Activated naive CD8-positive, alpha-beta T cell treated with anti-CD3 and anti-CD28 coated beads, Interleukin-2, amount 10 ng/mL, durations not matched to agents 7 days and 5 days (primary cell): ENCODE results near the gene CROCC. TPM values are rescaled to one million over a fixed set of nuclear protein-coding genes. Genes with fewer than 3 reads are reported as not detected.
"Not testable (repeated sequence)": the region's sequence is repeated elsewhere in the genome, so short reads cannot be mapped to it uniquely, and the experiment has no call there.

Source experiments
- ATAC-seq: fragments of 150-1000 bp; cut with Tn5 transposase; one replicate; pipeline ENCODE4 v1.10.0; 2021; ENCODE audit warnings: low read depth, moderate library complexity
- POLR2A ChIA-PET: fragments of 350-600 bp; sonication (Branson Sonifier 250); formaldehyde crosslinking; loops from one replicate; lab custom pipeline; 2021; ENCODE audit warnings: antibody characterized with exemption; lab: Charles Lee
- DNase-seq: peaks from one replicate; pipeline ENCODE4 v3.0.0; 2021
- H3K27ac Mint-ChIP-seq: one replicate; pipeline ENCODE4 v1.8.0; 2022; ENCODE audit warnings: mild to moderate bottlenecking, mixed read lengths
- H3K27me3 Mint-ChIP-seq: one replicate; pipeline ENCODE4 v1.8.0; 2022; ENCODE audit warnings: mild to moderate bottlenecking, moderate library complexity, mixed read lengths
- H3K36me3 Mint-ChIP-seq: one replicate; pipeline ENCODE4 v1.8.0; 2021; ENCODE audit warnings: mild to moderate bottlenecking, mixed read lengths
- H3K4me1 Mint-ChIP-seq: one replicate; pipeline ENCODE4 v1.8.0; 2021; ENCODE audit warnings: mixed read lengths
- H3K4me3 Mint-ChIP-seq: one replicate; pipeline ENCODE4 v1.8.0; 2022; ENCODE audit warnings: mild to moderate bottlenecking, moderate library complexity, mixed read lengths
- H3K9me3 Mint-ChIP-seq: one replicate; pipeline ENCODE4 v1.8.0; 2021; ENCODE audit warnings: mixed read lengths
- total RNA-seq, 2 experiments: library from RNA; stranded (reverse); gene quantifications; one replicate each; pipeline ENCODE4 v1.2.3, GENCODE V29; 2021

CROCC gene, protein sequence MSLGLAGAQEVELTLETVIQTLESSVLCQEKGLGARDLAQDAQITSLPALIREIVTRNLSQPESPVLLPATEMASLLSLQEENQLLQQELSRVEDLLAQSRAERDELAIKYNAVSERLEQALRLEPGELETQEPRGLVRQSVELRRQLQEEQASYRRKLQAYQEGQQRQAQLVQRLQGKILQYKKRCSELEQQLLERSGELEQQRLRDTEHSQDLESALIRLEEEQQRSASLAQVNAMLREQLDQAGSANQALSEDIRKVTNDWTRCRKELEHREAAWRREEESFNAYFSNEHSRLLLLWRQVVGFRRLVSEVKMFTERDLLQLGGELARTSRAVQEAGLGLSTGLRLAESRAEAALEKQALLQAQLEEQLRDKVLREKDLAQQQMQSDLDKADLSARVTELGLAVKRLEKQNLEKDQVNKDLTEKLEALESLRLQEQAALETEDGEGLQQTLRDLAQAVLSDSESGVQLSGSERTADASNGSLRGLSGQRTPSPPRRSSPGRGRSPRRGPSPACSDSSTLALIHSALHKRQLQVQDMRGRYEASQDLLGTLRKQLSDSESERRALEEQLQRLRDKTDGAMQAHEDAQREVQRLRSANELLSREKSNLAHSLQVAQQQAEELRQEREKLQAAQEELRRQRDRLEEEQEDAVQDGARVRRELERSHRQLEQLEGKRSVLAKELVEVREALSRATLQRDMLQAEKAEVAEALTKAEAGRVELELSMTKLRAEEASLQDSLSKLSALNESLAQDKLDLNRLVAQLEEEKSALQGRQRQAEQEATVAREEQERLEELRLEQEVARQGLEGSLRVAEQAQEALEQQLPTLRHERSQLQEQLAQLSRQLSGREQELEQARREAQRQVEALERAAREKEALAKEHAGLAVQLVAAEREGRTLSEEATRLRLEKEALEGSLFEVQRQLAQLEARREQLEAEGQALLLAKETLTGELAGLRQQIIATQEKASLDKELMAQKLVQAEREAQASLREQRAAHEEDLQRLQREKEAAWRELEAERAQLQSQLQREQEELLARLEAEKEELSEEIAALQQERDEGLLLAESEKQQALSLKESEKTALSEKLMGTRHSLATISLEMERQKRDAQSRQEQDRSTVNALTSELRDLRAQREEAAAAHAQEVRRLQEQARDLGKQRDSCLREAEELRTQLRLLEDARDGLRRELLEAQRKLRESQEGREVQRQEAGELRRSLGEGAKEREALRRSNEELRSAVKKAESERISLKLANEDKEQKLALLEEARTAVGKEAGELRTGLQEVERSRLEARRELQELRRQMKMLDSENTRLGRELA (N-terminal part only)
- total RNA-seq, result 10 to 100 TPM; 63.0 to 69.8 TPM

- no peaks in the 10 kb centered on the region for H3K27me3 Mint-ChIP-seq
- peaks cover 2% of the 10 kb centered on the region for H3K36me3 Mint-ChIP-seq
- POLR2A ChIA-PET, result interaction anchor here (0.5 to 1.8 kb wide), 5 partner anchors 16 to 1057 kb away, joined by 3 to 15 read pairs (median 3); no protein-coding TSS in a partner anchor
- H3K4me1 Mint-ChIP-seq, result peaks cover 24% of the 10 kb centered on the region
- peak within 1 kb of the TSS; percentile 89 for H3K27ac Mint-ChIP-seq
- peak; percentile 91 for ATAC-seq
- peak; percentile 76 for DNase-seq
- no peaks in the 10 kb centered on the region for H3K9me3 Mint-ChIP-seq
- H3K4me3 Mint-ChIP-seq, result peak within 1 kb of the TSS; percentile 89
Measured at GRCh38 chr1:16921391-16922185, at the start of gene CROCC. CROCC (plus strand) TSS chr1:16921931; CDS start chr1:16922019, 88 bp downstream.

- H3K4me1 Mint-ChIP-seq, H3K36me3 Mint-ChIP-seq, POLR2A ChIA-PET, H3K27ac Mint-ChIP-seq, H3K9me3 Mint-ChIP-seq: not testable (repeated sequence)
- peaks cover 39% of the 10 kb centered on the region for H3K27me3 Mint-ChIP-seq
- ATAC-seq (peak; percentile 52), DNase-seq (peak; percentile 42)
- H3K4me3 Mint-ChIP-seq, result peak overlapping the region; percentile 73
Measured at GRCh38 chr1:16872152-16873075, 49.3 kb upstream of the CROCC start.

GRCh38 chr1:16873076-16873879 is 48.5 kb upstream of the CROCC start:
- H3K4me1 Mint-ChIP-seq, ATAC-seq, H3K9me3 Mint-ChIP-seq, H3K27ac Mint-ChIP-seq, POLR2A ChIA-PET, H3K36me3 Mint-ChIP-seq: not testable (repeated sequence)
- Mint-ChIP-seq H3K27me3 (peaks cover 39% of the 10 kb centered on the region), H3K4me3 (peak overlapping the region; percentile 73)
- peak; percentile 41 for DNase-seq

- H3K27ac Mint-ChIP-seq, H3K9me3 Mint-ChIP-seq, H3K4me1 Mint-ChIP-seq, H3K4me3 Mint-ChIP-seq, ATAC-seq, POLR2A ChIA-PET, H3K36me3 Mint-ChIP-seq, DNase-seq: not testable (repeated sequence)
- H3K27me3 Mint-ChIP-seq, result peaks cover 44% of the 10 kb centered on the region
Measured at GRCh38 chr1:16874968-16875765, 46.6 kb upstream of the CROCC start.

- POLR2A ChIA-PET, DNase-seq, H3K36me3 Mint-ChIP-seq, H3K4me1 Mint-ChIP-seq, H3K27ac Mint-ChIP-seq, H3K4me3 Mint-ChIP-seq, ATAC-seq, H3K9me3 Mint-ChIP-seq: not testable (repeated sequence)
- H3K27me3 Mint-ChIP-seq, result peaks cover 61% of the 10 kb centered on the region
Measured at GRCh38 chr1:16881742-16882141, 40.0 kb upstream of the CROCC start.

GRCh38 chr1:16882986-16883385 is 38.7 kb upstream of the CROCC start:
- peaks cover 71% of the 10 kb centered on the region for H3K27me3 Mint-ChIP-seq
- POLR2A ChIA-PET, result no interaction called here
- DNase-seq (no peak), ATAC-seq (no peak)
- no peaks in the 10 kb centered on the region for H3K9me3 Mint-ChIP-seq
- peaks cover 3% of the 10 kb centered on the region for H3K4me1 Mint-ChIP-seq
- H3K36me3 Mint-ChIP-seq, result no peaks in the 10 kb centered on the region
- no peak overlapping the region for H3K27ac Mint-ChIP-seq
- H3K4me3 Mint-ChIP-seq, result no peak overlapping the region

DNA sequence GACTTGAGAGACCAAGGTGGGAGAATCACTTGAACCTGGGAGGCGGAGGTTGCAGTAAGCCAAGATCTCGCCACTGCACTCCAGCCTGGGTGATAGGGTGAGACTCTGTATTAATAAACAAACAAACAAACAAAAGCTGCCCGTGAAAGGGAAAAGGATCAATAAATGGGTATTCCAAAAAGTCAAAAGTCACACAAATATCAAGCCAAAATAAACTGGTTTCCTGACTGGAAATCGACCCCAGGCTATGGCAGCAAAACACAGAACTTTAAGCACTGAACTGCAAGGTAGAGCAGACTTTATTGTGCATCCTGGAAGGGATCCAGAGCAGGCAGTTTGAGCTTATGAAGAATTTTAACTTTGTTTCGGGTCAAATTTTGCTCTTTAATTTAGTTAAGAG is 37.2 kb upstream of the CROCC start:
- POLR2A ChIA-PET, H3K4me3 Mint-ChIP-seq: not testable (repeated sequence)
- peaks cover 79% of the 10 kb centered on the region for H3K27me3 Mint-ChIP-seq

DNA sequence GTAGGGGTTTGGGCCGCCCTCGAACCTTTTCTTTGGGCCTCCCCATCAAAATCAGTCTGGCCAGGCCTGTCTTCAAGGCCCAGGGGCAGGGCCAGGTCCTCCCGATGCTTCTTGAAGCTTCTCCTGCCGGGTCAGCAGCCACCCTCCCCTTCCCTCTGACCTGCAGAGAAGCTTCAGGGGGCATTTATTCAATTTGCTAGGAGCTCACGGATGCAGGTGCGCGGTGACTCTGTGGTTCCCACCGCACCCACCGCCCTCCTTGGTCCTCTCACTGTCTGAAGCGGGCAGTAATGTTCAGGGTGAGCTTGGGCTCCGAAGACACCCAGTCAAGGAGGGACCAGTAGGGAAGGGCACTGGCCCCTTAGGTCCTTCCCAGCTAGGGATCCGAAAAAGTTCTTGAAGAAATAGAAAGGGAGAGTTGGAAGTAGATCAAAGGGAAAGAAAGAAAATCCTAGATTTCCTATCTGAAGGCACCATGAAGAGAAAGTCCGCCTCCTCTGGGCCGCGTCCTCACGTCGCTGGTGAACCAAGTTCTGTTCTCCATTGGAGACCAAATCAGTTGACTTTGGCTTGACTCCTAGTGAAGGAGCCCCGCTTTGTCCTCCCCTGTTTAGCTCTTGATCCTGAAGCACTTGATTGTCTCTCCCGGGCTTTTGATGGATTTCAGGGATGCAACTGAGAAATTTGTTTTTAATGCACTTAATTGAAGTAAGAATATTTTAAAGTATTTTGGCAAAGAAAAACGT is 34.7 kb upstream of the CROCC start:
- no peak overlapping the region for H3K4me3 Mint-ChIP-seq
- peaks cover 12% of the 10 kb centered on the region for H3K4me1 Mint-ChIP-seq
- H3K9me3 Mint-ChIP-seq, result no peaks in the 10 kb centered on the region
- POLR2A ChIA-PET, result interaction anchor here (0.5 kb wide), 1 partner anchor 10 kb away, joined by 5 read pairs; no protein-coding TSS in a partner anchor
- DNase-seq, result no peak
- no peaks in the 10 kb centered on the region for H3K36me3 Mint-ChIP-seq
- H3K27ac Mint-ChIP-seq, result no peak overlapping the region
- no peak for ATAC-seq
- H3K27me3 Mint-ChIP-seq, result peaks cover 78% of the 10 kb centered on the region

More for the DNA sequence above, 37.2 kb upstream of the CROCC start:
- not testable (repeated sequence) for ATAC-seq, DNase-seq, H3K9me3 Mint-ChIP-seq, H3K27ac Mint-ChIP-seq, H3K4me1 Mint-ChIP-seq, H3K36me3 Mint-ChIP-seq

GRCh38 chr1:16888860-16889816 is 32.6 kb upstream of the CROCC start:
- DNase-seq (peak; percentile 64), ATAC-seq (peak; percentile 69)
- Mint-ChIP-seq H3K36me3 (no peaks in the 10 kb centered on the region), H3K4me3 (peak overlapping the region; percentile 87), H3K27me3 (peaks cover 61% of the 10 kb centered on the region), H3K9me3 (no peaks in the 10 kb centered on the region), H3K4me1 (peaks cover 9% of the 10 kb centered on the region), H3K27ac (peak overlapping the region; percentile 56)
- POLR2A ChIA-PET, result interaction anchor here (1.0 to 1.6 kb wide), 4 partner anchors 16 to 375 kb away, joined by 3 to 10 read pairs (median 3); no protein-coding TSS in a partner anchor
